Activated CD4-positive, alpha-beta T cell treated with anti-CD3 and anti-CD28 coated beads, Interleukin-2, amount 10 ng/mL, durations not matched to agents 24 days and 14 days (primary cell): Measurements from ENCODE around the gene SF3B2. TPM values are rescaled to one million over a fixed set of nuclear protein-coding genes. Genes with fewer than 3 reads are reported as not detected.
"Not testable (repeated sequence)": the region's sequence is repeated elsewhere in the genome, so short reads cannot be mapped to it uniquely, and the experiment has no call there.

Experiments
- DNase-seq: peaks from one replicate; pipeline ENCODE4 v3.0.0; 2022
- H3K27ac Mint-ChIP-seq: one replicate; pipeline ENCODE4 v1.8.0; 2022; ENCODE audit warnings: mild to moderate bottlenecking, mixed read lengths
- H3K27me3 Mint-ChIP-seq: one replicate; pipeline ENCODE4 v1.8.0; 2022; ENCODE audit warnings: mixed read lengths
- H3K36me3 Mint-ChIP-seq: one replicate; pipeline ENCODE4 v1.8.0; 2022; ENCODE audit warnings: low read depth, mild to moderate bottlenecking, mixed read lengths
- H3K4me1 Mint-ChIP-seq: one replicate; pipeline ENCODE4 v1.8.0; 2021; ENCODE audit warnings: mixed read lengths
- H3K4me3 Mint-ChIP-seq: one replicate; pipeline ENCODE4 v1.8.0; 2022; ENCODE audit warnings: mild to moderate bottlenecking, moderate library complexity, mixed read lengths
- H3K9me3 Mint-ChIP-seq: one replicate; pipeline ENCODE4 v1.8.0; 2021; ENCODE audit warnings: mixed read lengths
- intact Hi-C: fragments of 100-400 bp; cut with micrococcal nuclease; formaldehyde crosslinking; loops from one replicate; pipeline ENCODE4 v1.15.1; 2023
- total RNA-seq: library from RNA; stranded (reverse); gene quantifications from 2 replicates; pipeline ENCODE4 v1.2.3, GENCODE V29; 2022

SF3B2 gene
- total RNA-seq, 1 donor from 2014 or later: 283 TPM

DNA sequence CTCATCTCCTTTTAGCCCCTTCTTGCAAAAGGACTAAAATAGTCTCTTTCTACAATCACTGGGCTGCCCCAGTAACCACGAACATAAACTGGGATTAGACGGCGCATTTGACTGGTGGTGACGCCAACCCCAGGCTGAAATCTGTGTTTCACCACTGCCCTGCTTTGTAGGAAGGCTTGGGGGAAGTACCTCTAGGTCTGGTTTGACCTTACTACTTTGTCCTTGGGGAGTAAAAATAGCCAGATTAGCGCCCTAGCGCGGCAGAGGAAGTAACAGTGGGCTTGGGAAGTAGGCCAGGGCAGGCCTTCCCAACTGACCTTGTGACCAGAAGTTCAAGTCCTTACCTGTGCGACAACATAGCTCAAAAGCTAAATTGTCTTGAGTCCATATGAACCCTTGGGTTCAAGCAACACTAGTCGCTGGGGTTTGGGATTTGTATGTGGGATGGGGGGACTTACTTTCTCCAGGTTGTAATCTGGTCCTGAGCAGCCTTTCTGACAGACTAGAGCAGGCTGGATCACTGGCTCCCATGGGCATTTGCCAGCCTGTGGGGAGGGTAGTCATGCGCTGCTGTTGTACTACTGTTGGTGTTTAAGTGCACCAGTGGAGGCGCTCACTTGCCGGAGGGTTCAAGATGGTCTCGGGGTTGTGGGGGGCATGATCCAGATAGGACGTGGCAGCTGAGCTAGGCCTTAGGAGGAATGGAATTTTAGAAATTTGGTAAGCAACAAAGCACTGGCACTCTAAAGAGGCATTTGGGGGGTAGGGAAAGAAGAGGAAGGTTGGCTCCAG is 17.0 kb downstream of the SF3B2 start:
- peak overlapping the region; percentile 92 for H3K27ac Mint-ChIP-seq
- no peaks in the 10 kb centered on the region for H3K27me3 Mint-ChIP-seq
- intact Hi-C loops: loop anchor here (1.0 to 2.0 kb wide), 4 partner anchors 17 to 65 kb away; partner anchors contain the start of gene SF3B2
- H3K36me3 Mint-ChIP-seq: peaks cover 73% of the 10 kb centered on the region
- peaks cover 53% of the 10 kb centered on the region for H3K4me1 Mint-ChIP-seq
- DNase-seq: peak; percentile 78
- H3K9me3 Mint-ChIP-seq: no peaks in the 10 kb centered on the region
- H3K4me3 Mint-ChIP-seq: peak overlapping the region; percentile 84

- H3K27ac Mint-ChIP-seq: peak within 1 kb of the TSS; percentile 92
- no peaks in the 10 kb centered on the region for H3K27me3 Mint-ChIP-seq
- DNase-seq: peak; percentile 95
- peak within 1 kb of the TSS; percentile 94 for H3K4me3 Mint-ChIP-seq
- intact Hi-C loops: loop anchor here (2.0 to 5.0 kb wide), 3 partner anchors 31 to 1293 kb away; partner anchors contain the start of gene SF1
- peaks cover 70% of the 10 kb centered on the region for H3K36me3 Mint-ChIP-seq
- no peaks in the 10 kb centered on the region for H3K9me3 Mint-ChIP-seq
- peaks cover 53% of the 10 kb centered on the region for H3K4me1 Mint-ChIP-seq
Measured at GRCh38 chr11:66069715-66070603, 17.8 kb downstream of the SF3B2 start, which contains the start of gene PACS1. PACS1 (plus strand) TSS chr11:66070272; CDS start chr11:66070487, 215 bp downstream.

- Mint-ChIP-seq H3K36me3 (peaks cover 69% of the 10 kb centered on the region), H3K27me3 (no peaks in the 10 kb centered on the region), H3K9me3 (no peaks in the 10 kb centered on the region), H3K4me3 (peak overlapping the region; percentile 94), H3K4me1 (peaks cover 51% of the 10 kb centered on the region), H3K27ac (peak overlapping the region; percentile 91)
- intact Hi-C loops: loop anchor here (1.0 to 5.0 kb wide), 2 partner anchors 10 to 1293 kb away; partner anchors contain the start of gene SF1
- DNase-seq: peak; percentile 75
Measured at GRCh38 chr11:66070604-66071380, 18.6 kb downstream of the SF3B2 start.

DNA sequence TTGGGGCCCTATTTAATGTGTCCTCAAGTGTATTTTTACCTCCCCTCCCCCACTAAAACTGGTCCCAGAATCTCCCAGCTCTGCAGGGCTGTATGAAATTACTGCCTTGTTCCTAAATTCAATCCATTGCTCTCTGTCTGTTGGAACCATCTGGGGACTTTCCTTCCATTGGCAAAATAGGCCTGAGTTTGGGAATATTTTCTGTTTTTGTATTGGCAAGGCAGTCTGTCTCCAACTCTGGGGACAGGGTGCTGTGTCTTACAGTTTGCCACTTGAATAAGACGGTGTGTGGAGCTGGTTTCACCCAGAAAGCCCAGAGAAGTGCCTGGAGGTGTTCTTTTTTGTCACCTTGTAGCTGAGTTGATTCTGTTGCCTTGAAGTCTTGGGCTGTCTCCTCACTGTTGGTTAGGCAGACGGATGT is 19.2 kb downstream of the SF3B2 start:
- peak overlapping the region; percentile 94 for H3K4me3 Mint-ChIP-seq
- no peaks in the 10 kb centered on the region for H3K9me3 Mint-ChIP-seq
- DNase-seq: peak; percentile 73
- peak overlapping the region; percentile 91 for H3K27ac Mint-ChIP-seq
- H3K27me3 Mint-ChIP-seq: no peaks in the 10 kb centered on the region
- peaks cover 52% of the 10 kb centered on the region for H3K4me1 Mint-ChIP-seq
- intact Hi-C loops: loop anchor here (1.0 to 5.0 kb wide), 2 partner anchors 9 to 1294 kb away; partner anchors contain the start of gene SF1
- H3K36me3 Mint-ChIP-seq: peaks cover 69% of the 10 kb centered on the region

GRCh38 chr11:66072081-66072480 is 19.9 kb downstream of the SF3B2 start:
- intact Hi-C loops: loop anchor here (5.0 kb wide), 1 partner anchor 1295 kb away; the partner anchor contains the start of gene SF1
- no peak for DNase-seq
- peak overlapping the region; percentile 94 for H3K4me3 Mint-ChIP-seq

GRCh38 chr11:66072518-66072917 is 20.4 kb downstream of the SF3B2 start:
- H3K27ac Mint-ChIP-seq: peak overlapping the region; percentile 91
- no peaks in the 10 kb centered on the region for H3K27me3 Mint-ChIP-seq
- intact Hi-C loops: loop anchor here (5.0 kb wide), 1 partner anchor 1295 kb away; the partner anchor contains the start of gene SF1
- no peaks in the 10 kb centered on the region for H3K9me3 Mint-ChIP-seq
- H3K4me3 Mint-ChIP-seq: peak overlapping the region; percentile 94
- H3K4me1 Mint-ChIP-seq: peaks cover 48% of the 10 kb centered on the region
- peak; percentile 58 for DNase-seq
- peaks cover 64% of the 10 kb centered on the region for H3K36me3 Mint-ChIP-seq

More at GRCh38 chr11:66072081-66072480, 19.9 kb downstream of the SF3B2 start:
- no peaks in the 10 kb centered on the region for H3K27me3 Mint-ChIP-seq
- peak overlapping the region; percentile 91 for H3K27ac Mint-ChIP-seq
- peaks cover 47% of the 10 kb centered on the region for H3K4me1 Mint-ChIP-seq
- H3K9me3 Mint-ChIP-seq: no peaks in the 10 kb centered on the region
- H3K36me3 Mint-ChIP-seq: peaks cover 65% of the 10 kb centered on the region

DNA sequence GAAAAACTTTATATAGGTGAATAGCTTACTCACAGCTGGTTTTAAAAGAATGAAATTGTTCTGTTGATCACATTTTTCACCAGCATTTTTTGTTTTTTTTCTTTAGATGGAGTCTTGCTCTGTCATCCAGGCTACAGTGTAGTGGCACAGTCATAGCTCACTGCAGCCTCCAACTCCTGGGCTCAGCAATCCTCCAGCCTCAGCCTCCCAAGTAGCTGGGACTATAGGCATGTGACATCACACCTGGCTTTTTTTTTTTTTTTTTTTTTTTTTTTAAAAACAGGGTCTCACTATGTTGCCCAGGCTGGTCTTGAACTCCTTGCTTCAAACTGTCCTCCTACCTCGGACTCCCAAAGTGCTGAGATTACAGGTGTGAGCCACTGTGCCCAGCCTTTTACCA is 21.5 kb downstream of the SF3B2 start:
- peaks cover 62% of the 10 kb centered on the region for H3K36me3 Mint-ChIP-seq
- H3K4me1 Mint-ChIP-seq: peaks cover 48% of the 10 kb centered on the region
- intact Hi-C loops: loop anchor here (5.0 kb wide), 1 partner anchor 1296 kb away; the partner anchor contains the start of gene SF1
- no peaks in the 10 kb centered on the region for H3K27me3 Mint-ChIP-seq
- H3K9me3 Mint-ChIP-seq: no peaks in the 10 kb centered on the region
- no peak overlapping the region for H3K27ac Mint-ChIP-seq
- H3K4me3 Mint-ChIP-seq: no peak overlapping the region
- DNase-seq: peak; percentile 54

GRCh38 chr11:66075273-66075672 is 23.1 kb downstream of the SF3B2 start:
- H3K27ac Mint-ChIP-seq: no peak overlapping the region
- H3K4me1 Mint-ChIP-seq: peaks cover 53% of the 10 kb centered on the region
- H3K4me3 Mint-ChIP-seq: no peak overlapping the region
- H3K36me3 Mint-ChIP-seq: peaks cover 65% of the 10 kb centered on the region
- no peaks in the 10 kb centered on the region for H3K9me3 Mint-ChIP-seq
- peak; percentile 44 for DNase-seq
- intact Hi-C loops: no loop called here
- no peaks in the 10 kb centered on the region for H3K27me3 Mint-ChIP-seq

- Mint-ChIP-seq H3K9me3 (no peaks in the 10 kb centered on the region), H3K4me1 (peaks cover 60% of the 10 kb centered on the region), H3K27me3 (no peaks in the 10 kb centered on the region), H3K4me3 (no peak overlapping the region), H3K27ac (no peak overlapping the region), H3K36me3 (peaks cover 61% of the 10 kb centered on the region)
- intact Hi-C loops: no loop called here
- no peak for DNase-seq
Measured at GRCh38 chr11:66076561-66076960, 24.4 kb downstream of the SF3B2 start.

DNA sequence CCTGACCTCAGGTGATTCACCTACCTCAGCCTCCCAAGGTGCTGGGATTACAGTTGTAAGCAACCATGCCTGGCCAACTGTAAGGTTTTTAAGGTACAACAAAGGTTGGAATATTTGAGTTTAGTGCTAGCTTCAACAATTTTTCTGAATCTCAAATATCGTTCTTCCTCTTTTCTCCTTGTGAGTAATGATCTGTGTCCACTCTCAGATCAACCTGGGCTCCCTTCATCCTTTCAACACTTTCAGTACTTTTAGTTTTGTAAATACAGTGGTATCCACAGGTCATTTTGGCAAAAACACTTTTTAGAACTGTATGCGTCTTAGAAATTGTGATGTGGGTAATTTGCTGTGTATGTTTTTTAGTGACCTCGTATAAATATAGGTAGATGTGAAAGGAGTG is 25.8 kb downstream of the SF3B2 start:
- Mint-ChIP-seq H3K4me1 (peaks cover 56% of the 10 kb centered on the region), H3K27me3 (no peaks in the 10 kb centered on the region), H3K9me3 (no peaks in the 10 kb centered on the region), H3K36me3 (peaks cover 49% of the 10 kb centered on the region), H3K4me3 (no peak overlapping the region), H3K27ac (no peak overlapping the region)
- intact Hi-C loops: no loop called here
- peak; percentile 22 for DNase-seq

GRCh38 chr11:66078949-66079348 is 26.8 kb downstream of the SF3B2 start:
- Mint-ChIP-seq H3K4me1 (peaks cover 60% of the 10 kb centered on the region), H3K27ac (peak overlapping the region; percentile 27), H3K36me3 (peaks cover 41% of the 10 kb centered on the region)
- H3K4me3 Mint-ChIP-seq, H3K9me3 Mint-ChIP-seq, H3K27me3 Mint-ChIP-seq, intact Hi-C loops: not testable (repeated sequence)
- DNase-seq: peak; percentile 58

GRCh38 chr11:66080055-66080817 is 28.1 kb downstream of the SF3B2 start:
- H3K27me3 Mint-ChIP-seq: no peaks in the 10 kb centered on the region
- peak; percentile 84 for DNase-seq
- peaks cover 31% of the 10 kb centered on the region for H3K36me3 Mint-ChIP-seq
- H3K27ac Mint-ChIP-seq: peak overlapping the region; percentile 73
- H3K9me3 Mint-ChIP-seq: no peaks in the 10 kb centered on the region
- intact Hi-C loops: loop anchor here (1.0 to 2.0 kb wide), 3 partner anchors 9 to 33 kb away; no protein-coding TSS in a partner anchor
- peak overlapping the region; percentile 83 for H3K4me3 Mint-ChIP-seq
- peaks cover 64% of the 10 kb centered on the region for H3K4me1 Mint-ChIP-seq
